ENCODE results near the gene TAF3. TPM values are rescaled to one million over a fixed set of nuclear protein-coding genes. Genes with fewer than 3 reads are reported as not detected.

TAF3 gene
- total and polyA plus RNA-seq, 12 donors: 3.6 to 14.9 (median 11.0) TPM

- peaks cover 0 to 60% (median 46%) of the 10 kb centered on the region in 9 donors for H3K4me1 ChIP-seq
- ATAC-seq: no peak
- H3K4me3 ChIP-seq: peak overlapping the region in 7 of 10 donors; percentile 81 to 97 (median 95)
Measured at GRCh38 chr10:7786430-7786829, 31.9 kb upstream of the TAF3 start.

GRCh38 chr10:7787150-7787856, 31.0 kb upstream of the TAF3 start:
- peak overlapping the region; percentile 17 to 98 (median 94) for H3K27ac ChIP-seq
- 3% methylated on average over 25 to 26 of the region's 26 CpGs for WGBS, 2 donors
- intact Hi-C loops (cut with DNase I): no loop called here
- no peaks in the 10 kb centered on the region for H3K9me3 ChIP-seq
- H3K4me3 ChIP-seq: peak overlapping the region; percentile 63 to 97 (median 92)
- TF ChIP-seq CTCF (IDR thresholded peaks at IDR 0.05): no peak
- ATAC-seq (peak in 6 of 8 donors; percentile 13 to 57 (median 18)), DNase-seq (no peak)
- H3K4me1 ChIP-seq: peaks cover 0 to 66% (median 54%) of the 10 kb centered on the region in 9 donors
- peaks cover 0 to 23% (median 0%) of the 10 kb centered on the region in 9 donors for H3K36me3 ChIP-seq
- no peaks in the 10 kb centered on the region for H3K27me3 ChIP-seq

More at GRCh38 chr10:7786430-7786829, 31.9 kb upstream of the TAF3 start:
- TF ChIP-seq CTCF (IDR thresholded peaks at IDR 0.05): no peak
- H3K27me3 ChIP-seq: no peaks in the 10 kb centered on the region
- WGBS, 2 donors: 79 to 81% methylated on average over 3 of the region's 3 CpGs
- DNase-seq: no peak
- intact Hi-C loops (cut with DNase I): no loop called here
- no peak overlapping the region for H3K27ac ChIP-seq
- peaks cover 0 to 24% (median 3%) of the 10 kb centered on the region in 9 donors for H3K36me3 ChIP-seq
- H3K9me3 ChIP-seq: no peaks in the 10 kb centered on the region

- ATAC-seq: peak; percentile 97 to 99 (median 98)
- peak within 1 kb of the TSS; percentile 63 to 97 (median 92) for H3K4me3 ChIP-seq
- H3K9me3 ChIP-seq: no peaks in the 10 kb centered on the region
- 0% methylated on average over 55 to 59 of the region's 59 CpGs for WGBS, 2 donors
- no peaks in the 10 kb centered on the region for H3K27me3 ChIP-seq
- TF ChIP-seq CTCF (IDR thresholded peaks at IDR 0.05): no peak
- peaks cover 0 to 25% (median 0%) of the 10 kb centered on the region in 9 donors for H3K36me3 ChIP-seq
- intact Hi-C loops (cut with DNase I): loop anchor here in 1 of 10 donors (1.0 kb wide), 1 partner anchor 30 kb away; the partner anchor contains the start of gene TAF3
- peaks cover 0 to 73% (median 60%) of the 10 kb centered on the region in 9 donors for H3K4me1 ChIP-seq
- DNase-seq: peak; percentile 98
- peak within 1 kb of the TSS; percentile 82 to 98 (median 95) for H3K27ac ChIP-seq
Measured at GRCh38 chr10:7787857-7788638, 30.3 kb upstream of the TAF3 start, which contains the start of the genes ATP5F1C and KIN. ATP5F1C (plus strand) TSS chr10:7788177; CDS start chr10:7788208, 31 bp downstream. KIN (minus strand) TSS chr10:7787993; CDS start chr10:7787933, 60 bp downstream.

Measured in heart right ventricle (tissue), 16 donors.